DND-41 (cell line): ENCODE measurements around the gene GRIN2A.

ENCODE experiments used
- ATAC-seq: fragments of 200-7000 bp; cut with Tn5 transposase; 3 replicates; pipeline ENCODE4 v1.9.1; 2021; ENCODE audit warnings: low read depth; ENCODE audit not compliant: insufficient read depth
- DNase-seq: peaks from one replicate; pipeline ENCODE4 v3.0.0-alpha.2; 2020
- H2AFZ ChIP-seq: 2 replicates; pipeline ENCODE4 v1.6.0; 2012; ENCODE audit warnings: low read depth, low read length
- H3K27ac ChIP-seq: 2 replicates; pipeline ENCODE4 v1.5.1; 2012; ENCODE audit warnings: low read length, inconsistent platforms
- H3K27me3 ChIP-seq: fragments of 200-600 bp; sonication (generic); 2 replicates; pipeline ENCODE4 v1.6.0; 2012; ENCODE audit warnings: low read length, mild to moderate bottlenecking, inconsistent platforms; ENCODE audit not compliant: insufficient read depth, poor library complexity
- H3K36me3 ChIP-seq: 2 replicates; pipeline ENCODE4 v1.5.1; 2012; ENCODE audit warnings: low read length, inconsistent platforms; ENCODE audit not compliant: insufficient read depth
- H3K4me1 ChIP-seq: 2 replicates; pipeline ENCODE4 v1.5.1; 2012; ENCODE audit warnings: mild to moderate bottlenecking, low read length; ENCODE audit not compliant: insufficient read depth
- H3K4me2 ChIP-seq: 2 replicates; pipeline ENCODE4 v1.6.0; 2012; ENCODE audit warnings: mild to moderate bottlenecking, moderate library complexity, low read length, inconsistent platforms; ENCODE audit not compliant: insufficient read depth
- H3K4me3 ChIP-seq, 2 experiments: fragments of 200-600 bp in 1 of 2; shearing (Covaris generic) in 1 of 2; 2 replicates each; pipeline ENCODE4 v1.5.1; 2012 to 2016; ENCODE audit warnings: inconsistent platforms in 2 of 2, low read length in 2 of 2, mild to moderate bottlenecking in 2 of 2, low read depth in 1 of 2, moderate library complexity in 1 of 2
- H3K79me2 ChIP-seq: 2 replicates; pipeline ENCODE4 v1.6.0; 2012; ENCODE audit warnings: low read length, inconsistent platforms; ENCODE audit not compliant: insufficient read depth
- H3K9ac ChIP-seq: 2 replicates; pipeline ENCODE4 v1.6.0; 2012; ENCODE audit warnings: low read depth, mild to moderate bottlenecking, inconsistent platforms, low read length, moderate library complexity
- H3K9me3 ChIP-seq: 2 replicates; pipeline ENCODE4 v1.5.1; 2012; ENCODE audit warnings: low read length, moderate library complexity, mild to moderate bottlenecking, inconsistent platforms; ENCODE audit not compliant: insufficient read depth, severe bottlenecking
- H4K20me1 ChIP-seq: 2 replicates; pipeline ENCODE4 v1.6.0; 2012; ENCODE audit warnings: low read length; ENCODE audit not compliant: insufficient read depth
- CTCF ChIP-seq: IDR thresholded peaks from 2 replicates; pipeline ENCODE4 v1.5.1; 2012; ENCODE audit warnings: borderline replicate concordance, low read length, moderate library complexity, mild to moderate bottlenecking; ENCODE audit not compliant: poor library complexity, severe bottlenecking; ENCODE audit errors: extremely low read depth
- EZH2 ChIP-seq: IDR thresholded peaks from 3 replicates; pipeline ENCODE4 v1.6.1; 2012; ENCODE audit warnings: borderline replicate concordance, low read depth, mild to moderate bottlenecking, moderate library complexity, low read length, inconsistent platforms; ENCODE audit not compliant: severe bottlenecking

GRIN2A gene

GRCh38 chr16:9964426-9964825, 217.8 kb downstream of the GRIN2A start:
- H3K4me2 ChIP-seq: no peak overlapping the region
- no peaks in the 10 kb centered on the region for H3K36me3 ChIP-seq
- DNase-seq (no peak), ATAC-seq (no peak)
- no peak overlapping the region for H2AFZ ChIP-seq
- no peak overlapping the region for H3K27ac ChIP-seq
- no peaks in the 10 kb centered on the region for H4K20me1 ChIP-seq
- H3K79me2 ChIP-seq: no peaks in the 10 kb centered on the region
- no peak overlapping the region for H3K9ac ChIP-seq
- H3K4me3 ChIP-seq: no peak overlapping the region
- no peak for TF ChIP-seq CTCF
- TF ChIP-seq EZH2: no peak
- H3K9me3 ChIP-seq: no peaks in the 10 kb centered on the region
- H3K4me1 ChIP-seq: no peaks in the 10 kb centered on the region
- no peaks in the 10 kb centered on the region for H3K27me3 ChIP-seq

GRCh38 chr16:9957433-9957832, 224.8 kb downstream of the GRIN2A start:
- no peak for DNase-seq
- Histone ChIP-seq H4K20me1 (no peaks in the 10 kb centered on the region), H3K27ac (no peak overlapping the region), H3K4me1 (no peaks in the 10 kb centered on the region), H3K9me3 (no peaks in the 10 kb centered on the region), H2AFZ (no peak overlapping the region), H3K79me2 (no peaks in the 10 kb centered on the region), H3K36me3 (no peaks in the 10 kb centered on the region), H3K27me3 (peaks cover 4% of the 10 kb centered on the region), H3K4me3 (no peak overlapping the region), H3K9ac (no peak overlapping the region), H3K4me2 (no peak overlapping the region)
- TF ChIP-seq EZH2 (no peak), CTCF (no peak)
- ATAC-seq: no peak

- H3K4me1 ChIP-seq: no peaks in the 10 kb centered on the region
- TF ChIP-seq CTCF (no peak), EZH2 (no peak)
- no peaks in the 10 kb centered on the region for H3K79me2 ChIP-seq
- ATAC-seq: no peak
- no peak overlapping the region for H3K27ac ChIP-seq
- no peak overlapping the region for H2AFZ ChIP-seq
- no peak overlapping the region for H3K4me2 ChIP-seq
- no peak for DNase-seq
- peaks cover 4% of the 10 kb centered on the region for H3K27me3 ChIP-seq
- no peaks in the 10 kb centered on the region for H4K20me1 ChIP-seq
- H3K9ac ChIP-seq: no peak overlapping the region
- H3K9me3 ChIP-seq: no peaks in the 10 kb centered on the region
- H3K36me3 ChIP-seq: no peaks in the 10 kb centered on the region
- no peak overlapping the region for H3K4me3 ChIP-seq
Observed at GRCh38 chr16:9957002-9957401, 225.2 kb downstream of the GRIN2A start.

GRCh38 chr16:9955677-9956076, 226.6 kb downstream of the GRIN2A start:
- no peak overlapping the region for H3K4me3 ChIP-seq
- H3K9ac ChIP-seq: no peak overlapping the region
- no peak for DNase-seq
- H3K9me3 ChIP-seq: no peaks in the 10 kb centered on the region
- H3K4me1 ChIP-seq: no peaks in the 10 kb centered on the region
- no peaks in the 10 kb centered on the region for H3K36me3 ChIP-seq
- H4K20me1 ChIP-seq: no peaks in the 10 kb centered on the region
- H3K79me2 ChIP-seq: no peaks in the 10 kb centered on the region
- H3K4me2 ChIP-seq: no peak overlapping the region
- H3K27me3 ChIP-seq: peaks cover 4% of the 10 kb centered on the region
- no peak overlapping the region for H2AFZ ChIP-seq
- no peak for TF ChIP-seq EZH2
- TF ChIP-seq CTCF: no peak
- no peak overlapping the region for H3K27ac ChIP-seq
- ATAC-seq: no peak
